HepG2 (cell line): ENCODE results near the gene STK39. TPM values are rescaled to one million over a fixed set of nuclear protein-coding genes. Genes with fewer than 3 reads are reported as not detected.
A peak's percentile ranks its signal among the peaks of the same experiment; 100 is the strongest.

Experiments used
- AGO1 ChIP-seq: fragments of 200-400 bp; formaldehyde crosslinking; IDR thresholded peaks from 2 replicates; pipeline ENCODE4 v1.6.1; 2017; ENCODE audit warnings: mild to moderate bottlenecking, low read depth, low read length, moderate library complexity; ENCODE audit not compliant: poor library complexity, severe bottlenecking
- CENPBD1 ChIP-seq: sonication (generic); formaldehyde crosslinking; IDR thresholded peaks from 2 replicates; pipeline ENCODE4 v1.8.0; 2022; ENCODE audit warnings: missing genetic modification reagents, low read depth, mild to moderate bottlenecking, borderline replicate concordance
- DMTF1 ChIP-seq: sonication (generic); formaldehyde crosslinking; IDR thresholded peaks from 2 replicates; pipeline ENCODE4 v1.4.0; 2020; ENCODE audit warnings: mild to moderate bottlenecking, missing genetic modification reagents
- ERF ChIP-seq: IDR thresholded peaks from 2 replicates; pipeline ENCODE4 v1.6.1; 2018; ENCODE audit warnings: missing biosample characterization, missing genetic modification reagents
- GMEB2 ChIP-seq: IDR thresholded peaks from 2 replicates; pipeline ENCODE4 v1.6.1; 2016; ENCODE audit warnings: missing biosample characterization, missing genetic modification reagents, low read depth
- ISL2 ChIP-seq: sonication (generic); formaldehyde crosslinking; IDR thresholded peaks from 2 replicates; pipeline ENCODE4 v1.5.0; 2020; ENCODE audit warnings: missing genetic modification reagents
- KAT8 ChIP-seq: IDR thresholded peaks from 2 replicates; pipeline ENCODE4 v1.6.1; 2016; ENCODE audit warnings: missing genetic modification reagents, missing compliant biosample characterization
- KMT2A ChIP-seq: sonication (generic); formaldehyde crosslinking; IDR thresholded peaks from 2 replicates; pipeline ENCODE4 v1.4.0; 2020; ENCODE audit warnings: missing genetic modification reagents
- NR2F2 ChIP-seq: IDR thresholded peaks from 2 replicates; pipeline ENCODE4 v1.6.1; 2012; ENCODE audit warnings: low read depth, inconsistent platforms, borderline replicate concordance
- RBM39 ChIP-seq: fragments of 200-400 bp; formaldehyde crosslinking; IDR thresholded peaks from one replicate; pipeline ENCODE4 v1.6.1; 2018; ENCODE audit warnings: antibody characterized with exemption, mild to moderate bottlenecking, low read depth, low read length; ENCODE audit not compliant: poor library complexity, severe bottlenecking
- REXO4 ChIP-seq: sonication (generic); formaldehyde crosslinking; IDR thresholded peaks from 2 replicates; pipeline ENCODE4 v1.8.0; 2022; ENCODE audit warnings: missing genetic modification reagents, mild to moderate bottlenecking, borderline replicate concordance
- SALL2 ChIP-seq: sonication (generic); formaldehyde crosslinking; IDR thresholded peaks from 2 replicates; pipeline ENCODE4 v1.8.1; 2023; ENCODE audit warnings: mild to moderate bottlenecking, missing genetic modification reagents, inconsistent platforms
- SNAPC5 ChIP-seq: sonication (generic); formaldehyde crosslinking; IDR thresholded peaks from 2 replicates; pipeline ENCODE4 v1.8.1; 2023; ENCODE audit warnings: mild to moderate bottlenecking, missing genetic modification reagents, borderline replicate concordance
- TFDP1 ChIP-seq: IDR thresholded peaks from 2 replicates; pipeline ENCODE4 v1.6.1; 2016; ENCODE audit warnings: missing compliant biosample characterization, missing genetic modification reagents, borderline replicate concordance
- ZFP1 ChIP-seq: IDR thresholded peaks from 2 replicates; pipeline ENCODE4 v1.6.1; 2016
- ZNF33B ChIP-seq: sonication (generic); formaldehyde crosslinking; IDR thresholded peaks from 2 replicates; pipeline ENCODE4 v1.5.1; 2020; ENCODE audit warnings: mild to moderate bottlenecking, missing genetic modification reagents
- ZNF343 ChIP-seq: sonication (generic); formaldehyde crosslinking; IDR thresholded peaks from 2 replicates; pipeline ENCODE4 v1.4.0; 2020; ENCODE audit warnings: mild to moderate bottlenecking, missing genetic modification reagents
- ZNF362 ChIP-seq: sonication (generic); formaldehyde crosslinking; IDR thresholded peaks from 2 replicates; pipeline ENCODE4 v1.4.0; 2020; ENCODE audit warnings: missing genetic modification reagents, mild to moderate bottlenecking, borderline replicate concordance
- ZNF570 ChIP-seq: sonication (generic); formaldehyde crosslinking; IDR thresholded peaks from 2 replicates; pipeline ENCODE4 v1.4.0; 2020; ENCODE audit warnings: mild to moderate bottlenecking, missing genetic modification reagents, borderline replicate concordance
- ZNF614 ChIP-seq: IDR thresholded peaks from 2 replicates; pipeline ENCODE4 v1.6.1; 2018; ENCODE audit warnings: missing biosample characterization, missing genetic modification reagents, inconsistent platforms, borderline replicate concordance
- ZNF7 ChIP-seq: IDR thresholded peaks from 2 replicates; pipeline ENCODE4 v1.6.1; 2016; ENCODE audit warnings: missing biosample characterization, missing genetic modification reagents
- polyA plus RNA-seq, 8 experiments: library from polyadenylated mRNA; depleted of rRNA in 3 of 8; stranded (reverse) in 7 of 8; unstranded in 1 of 8; fragments of >200 nt; fragmentation: Illumina TruSeq in 4 of 8; extraction: Trizol in 4 of 8; gene quantifications; 2 replicates each; pipeline versions ENCODE4 v1.2.1 to v1.2.3, GENCODE V29; 2011 to 2016; ENCODE audit warnings: low read depth in 4 of 8, missing spikeins in 1 of 8, mixed read lengths in 1 of 8; ENCODE audit not compliant: insufficient read depth in 1 of 8
- total RNA-seq, 5 experiments: library from RNA; depleted of rRNA; stranded (reverse); fragments of >200 nt; fragmentation: Illumina TruSeq; extraction: Trizol; gene quantifications; 2 replicates each; pipeline ENCODE4 v1.2.3, GENCODE V29; 2016; ENCODE audit warnings: low read depth in 1 of 5

The STK39 gene
- total and polyA plus RNA-seq, 2 of the 13 experiments (the other 11 are each of a cell fraction or from before 2014, with no cell fraction given) = 27.3 to 38.4 TPM

GRCh38 chr2:168246483-168247340, 683 bp downstream of the STK39 start (continued):
- TF ChIP-seq REXO4 (CRISPR knock-in tag) (no peak), KAT8 (CRISPR knock-in tag) (peak; percentile 64), TFDP1 (peak; percentile 76; the same call in 1 of the 2 replicates), ZNF33B (CRISPR knock-in tag) (no peak), ZFP1 (CRISPR knock-in tag) (no peak), CENPBD1 (CRISPR knock-in tag) (no peak), ZNF614 (CRISPR knock-in tag) (0 out of 2 replicates have a peak, but pooled peaks have one; percentile 19), NR2F2 (no peak), GMEB2 (CRISPR knock-in tag) (no peak), ISL2 (CRISPR knock-in tag) (no peak; the same call in 1 of the 2 replicates), ZNF7 (CRISPR knock-in tag) (no peak), ZNF362 (no peak; the same call in 1 of the 2 replicates), AGO1 (peak; percentile 56), KMT2A (CRISPR knock-in tag) (peak; percentile 72), ZNF570 (0 out of 2 replicates have a peak, but pooled peaks have one; percentile 31), SNAPC5 (no peak), DMTF1 (CRISPR knock-in tag) (no peak), ZNF343 (CRISPR knock-in tag) (0 out of 2 replicates have a peak, but pooled peaks have one; percentile 38), ERF (CRISPR knock-in tag) (0 out of 2 replicates have a peak, but pooled peaks have one; percentile 46), RBM39 (peak; percentile 42), SALL2 (CRISPR knock-in tag) (peak; percentile 58)
